Loucy (cell line): ENCODE measurements around the gene DSE.

Source experiments
- H2AFZ ChIP-seq: fragments of 200-600 bp; sonication (generic); 2 replicates; pipeline ENCODE4 v1.6.0; 2016; ENCODE audit warnings: antibody characterized with exemption, mild to moderate bottlenecking, low read length, moderate library complexity
- H3F3A ChIP-seq: fragments of 200-600 bp; 2 replicates; pipeline ENCODE4 v1.6.0; 2016; ENCODE audit warnings: antibody characterized with exemption, low read depth, mild to moderate bottlenecking
- H3K27me3 ChIP-seq: fragments of 200-600 bp; sonication (generic); 2 replicates; pipeline ENCODE4 v1.6.1; 2014; ENCODE audit warnings: low read length, mild to moderate bottlenecking; ENCODE audit not compliant: insufficient read depth, poor library complexity, severe bottlenecking
- H3K36me3 ChIP-seq: fragments of 200-600 bp; sonication (generic); 2 replicates; pipeline ENCODE4 v1.6.1; 2016; ENCODE audit warnings: low read length; ENCODE audit not compliant: insufficient read depth
- H3K4me1 ChIP-seq: fragments of 200-600 bp; sonication (generic); 2 replicates; pipeline ENCODE4 v1.5.1; 2014; ENCODE audit warnings: low read length, mild to moderate bottlenecking; ENCODE audit not compliant: insufficient read depth, poor library complexity, severe bottlenecking
- H3K4me2 ChIP-seq: fragments of 200-600 bp; sonication (generic); 2 replicates; pipeline ENCODE4 v1.6.0; 2014; ENCODE audit warnings: antibody characterized with exemption, low read length, low read depth, mild to moderate bottlenecking; ENCODE audit not compliant: poor library complexity, severe bottlenecking
- H3K4me3 ChIP-seq: fragments of 200-600 bp; sonication (generic); 2 replicates; pipeline ENCODE4 v1.5.1; 2014; ENCODE audit warnings: low read length, mild to moderate bottlenecking, mixed read lengths; ENCODE audit not compliant: poor library complexity, severe bottlenecking
- H3K79me2 ChIP-seq: fragments of 200-600 bp; sonication (generic); 2 replicates; pipeline ENCODE4 v1.6.1; 2014; ENCODE audit warnings: low read length; ENCODE audit not compliant: insufficient read depth
- H3K9ac ChIP-seq: fragments of 200-600 bp; sonication (generic); 2 replicates; pipeline ENCODE4 v1.6.0; 2014; ENCODE audit warnings: mild to moderate bottlenecking, low read depth, low read length, moderate library complexity; ENCODE audit not compliant: poor library complexity, severe bottlenecking
- H3K9me2 ChIP-seq: fragments of 200-600 bp; sonication (generic); replicated peaks from 2 replicates; pipeline ENCODE4 v1.6.1; 2016; ENCODE audit warnings: low read depth, low read length, mixed read lengths
- H3K9me3 ChIP-seq: fragments of 200-600 bp; sonication (generic); 2 replicates; pipeline ENCODE4 v1.6.1; 2014; ENCODE audit warnings: mild to moderate bottlenecking, antibody characterized with exemption, low read length, low read depth; ENCODE audit not compliant: insufficient read depth
- H4K20me1 ChIP-seq: fragments of 200-600 bp; sonication (generic); 2 replicates; pipeline ENCODE4 v1.6.0; 2014; ENCODE audit warnings: antibody characterized with exemption, low read length, mild to moderate bottlenecking; ENCODE audit not compliant: insufficient read depth, poor library complexity, severe bottlenecking
- EZH2phosphoT487 ChIP-seq: fragments of 200-600 bp; IDR thresholded peaks from 2 replicates; pipeline ENCODE4 v1.6.1; 2018; ENCODE audit warnings: antibody characterized with exemption, mild to moderate bottlenecking, moderate library complexity, borderline replicate concordance
- TF ChIP-seq, protein P1 (sequence below): fragments of 200-600 bp; sonication (generic); conservative IDR thresholded peaks from 2 replicates; pipeline ENCODE4 v1.5.1; 2014; ENCODE audit warnings: mild to moderate bottlenecking, antibody characterized with exemption, low read length

DSE gene

DNA sequence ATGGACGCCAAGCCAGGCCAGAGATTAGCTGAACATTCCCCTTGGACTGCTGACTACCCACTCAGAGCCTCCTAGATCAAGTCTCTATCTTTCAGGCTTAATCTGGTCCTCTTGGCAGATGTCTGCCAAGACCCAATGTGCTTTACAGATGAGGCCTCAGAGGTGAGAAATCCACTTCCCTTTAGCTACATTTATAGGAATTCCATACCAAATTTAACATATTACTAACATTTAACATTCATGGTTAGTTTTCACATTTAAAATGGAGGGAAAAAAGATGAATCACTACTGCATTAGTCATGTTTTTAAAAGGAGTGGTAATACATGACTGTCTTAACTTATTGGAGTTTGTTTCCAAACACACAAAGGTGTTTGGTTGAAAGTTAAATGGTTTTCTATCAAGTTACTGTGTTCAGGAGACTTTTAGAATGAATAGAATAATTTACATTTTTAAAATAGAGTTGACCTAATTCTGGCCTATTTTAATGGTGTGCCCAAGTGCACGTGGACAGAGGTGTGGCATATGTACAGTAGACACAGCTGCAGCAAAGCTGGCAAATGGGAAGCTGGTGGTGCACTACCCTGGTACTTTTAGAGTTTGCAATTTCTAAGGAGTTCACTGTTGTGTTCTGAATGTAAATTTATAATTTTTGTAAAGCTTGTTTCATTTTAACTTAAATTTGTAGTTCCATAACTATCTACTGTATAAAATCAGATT lies 48.5 kb downstream of the DSE start:
- Histone ChIP-seq H3K9me2 (no peaks in the 10 kb centered on the region), H3K79me2 (no peaks in the 10 kb centered on the region), H3K4me2 (no peak overlapping the region), H3K27me3 (no peaks in the 10 kb centered on the region), H2AFZ (no peak overlapping the region), H3K4me1 (no peaks in the 10 kb centered on the region), H3K9ac (no peak overlapping the region), H3K9me3 (no peaks in the 10 kb centered on the region), H3F3A (no peaks in the 10 kb centered on the region), H4K20me1 (no peaks in the 10 kb centered on the region), H3K36me3 (no peaks in the 10 kb centered on the region), H3K4me3 (no peak overlapping the region)
- TF ChIP-seq EZH2phosphoT487: no peak
- TF ChIP-seq, protein P1, sequence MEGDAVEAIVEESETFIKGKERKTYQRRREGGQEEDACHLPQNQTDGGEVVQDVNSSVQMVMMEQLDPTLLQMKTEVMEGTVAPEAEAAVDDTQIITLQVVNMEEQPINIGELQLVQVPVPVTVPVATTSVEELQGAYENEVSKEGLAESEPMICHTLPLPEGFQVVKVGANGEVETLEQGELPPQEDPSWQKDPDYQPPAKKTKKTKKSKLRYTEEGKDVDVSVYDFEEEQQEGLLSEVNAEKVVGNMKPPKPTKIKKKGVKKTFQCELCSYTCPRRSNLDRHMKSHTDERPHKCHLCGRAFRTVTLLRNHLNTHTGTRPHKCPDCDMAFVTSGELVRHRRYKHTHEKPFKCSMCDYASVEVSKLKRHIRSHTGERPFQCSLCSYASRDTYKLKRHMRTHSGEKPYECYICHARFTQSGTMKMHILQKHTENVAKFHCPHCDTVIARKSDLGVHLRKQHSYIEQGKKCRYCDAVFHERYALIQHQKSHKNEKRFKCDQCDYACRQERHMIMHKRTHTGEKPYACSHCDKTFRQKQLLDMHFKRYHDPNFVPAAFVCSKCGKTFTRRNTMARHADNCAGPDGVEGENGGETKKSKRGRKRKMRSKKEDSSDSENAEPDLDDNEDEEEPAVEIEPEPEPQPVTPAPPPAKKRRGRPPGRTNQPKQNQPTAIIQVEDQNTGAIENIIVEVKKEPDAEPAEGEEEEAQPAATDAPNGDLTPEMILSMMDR: no peak

DNA sequence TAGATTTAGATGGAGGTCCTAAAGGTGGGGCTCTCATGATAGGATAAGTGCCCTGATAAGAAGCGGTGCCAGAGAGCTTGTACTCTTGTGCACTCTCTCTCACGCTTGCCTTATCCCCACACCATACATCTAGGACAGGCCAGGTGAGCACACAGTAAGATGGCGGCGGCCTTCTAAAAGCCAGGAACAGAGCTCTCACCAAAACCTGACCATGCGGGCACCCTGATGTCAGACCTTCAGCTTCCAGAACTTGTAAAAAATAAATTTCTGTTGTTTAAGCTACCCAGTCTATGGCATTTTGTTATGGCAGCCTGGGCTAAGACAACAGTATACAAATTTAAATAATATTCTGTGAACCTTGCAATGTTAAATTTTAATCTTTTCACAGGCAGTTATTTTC lies 49.6 kb downstream of the DSE start:
- H3K9me2 ChIP-seq: no peaks in the 10 kb centered on the region
- H3K4me1 ChIP-seq: no peaks in the 10 kb centered on the region
- TF ChIP-seq, protein P1: no peak
- TF ChIP-seq EZH2phosphoT487: no peak
- no peaks in the 10 kb centered on the region for H3K79me2 ChIP-seq
- H4K20me1 ChIP-seq: no peaks in the 10 kb centered on the region
- no peak overlapping the region for H2AFZ ChIP-seq
- no peak overlapping the region for H3K9ac ChIP-seq
- H3F3A ChIP-seq: no peaks in the 10 kb centered on the region
- no peaks in the 10 kb centered on the region for H3K36me3 ChIP-seq
- no peak overlapping the region for H3K4me2 ChIP-seq
- H3K27me3 ChIP-seq: no peaks in the 10 kb centered on the region
- H3K4me3 ChIP-seq: no peak overlapping the region
- H3K9me3 ChIP-seq: no peaks in the 10 kb centered on the region

GRCh38 chr6:116422238-116422637 lies 51.5 kb downstream of the DSE start:
- no peaks in the 10 kb centered on the region for H3K36me3 ChIP-seq
- H3K9ac ChIP-seq: no peak overlapping the region
- no peaks in the 10 kb centered on the region for H3K9me3 ChIP-seq
- no peaks in the 10 kb centered on the region for H3K9me2 ChIP-seq
- H3K79me2 ChIP-seq: no peaks in the 10 kb centered on the region
- H3K4me3 ChIP-seq: no peak overlapping the region
- no peaks in the 10 kb centered on the region for H3F3A ChIP-seq
- TF ChIP-seq, protein P1: no peak
- TF ChIP-seq EZH2phosphoT487: no peak
- no peaks in the 10 kb centered on the region for H3K27me3 ChIP-seq
- no peak overlapping the region for H2AFZ ChIP-seq
- H3K4me2 ChIP-seq: no peak overlapping the region
- H4K20me1 ChIP-seq: no peaks in the 10 kb centered on the region
- no peaks in the 10 kb centered on the region for H3K4me1 ChIP-seq
